KMS-11 (cell line): ENCODE results near the gene HPN.
"Not testable (repeated sequence)": the region's sequence is repeated elsewhere in the genome, so short reads cannot be mapped to it uniquely, and the experiment has no call there.

ENCODE experiments used
- H2AFZ ChIP-seq: fragments of 200-600 bp; sonication (generic); 2 replicates; pipeline ENCODE4 v1.6.1; 2016; ENCODE audit warnings: antibody characterized with exemption, mixed run types, low read depth
- H3K27ac ChIP-seq: fragments of 200-600 bp; sonication (generic); 2 replicates; pipeline ENCODE4 v1.6.1; 2016; ENCODE audit warnings: mild to moderate bottlenecking, mixed run types
- H3K27me3 ChIP-seq: fragments of 200-600 bp; sonication (generic); 2 replicates; pipeline ENCODE4 v1.6.1; 2017; ENCODE audit warnings: mild to moderate bottlenecking, low read depth, mixed run types, moderate library complexity; ENCODE audit not compliant: insufficient read depth
- H3K36me3 ChIP-seq: fragments of 200-600 bp; sonication (generic); 2 replicates; pipeline ENCODE4 v1.6.1; 2017; ENCODE audit warnings: mild to moderate bottlenecking, mixed run types; ENCODE audit not compliant: insufficient read depth
- H3K4me1 ChIP-seq: fragments of 200-600 bp; sonication (generic); 2 replicates; pipeline ENCODE4 v1.6.1; 2016; ENCODE audit warnings: mild to moderate bottlenecking, low read depth, mixed run types; ENCODE audit not compliant: poor library complexity, severe bottlenecking
- H3K4me2 ChIP-seq: fragments of 200-600 bp; sonication (generic); 2 replicates; pipeline ENCODE4 v1.7.0; 2016; ENCODE audit warnings: mild to moderate bottlenecking, mixed run types
- H3K4me3 ChIP-seq: fragments of 200-600 bp; sonication (generic); IDR thresholded peaks from 2 replicates; pipeline ENCODE4 v1.6.1; 2017; ENCODE audit warnings: low read depth, low read length, mixed read lengths; ENCODE audit not compliant: insufficient read depth
- H3K79me2 ChIP-seq: fragments of 200-600 bp; sonication (generic); 2 replicates; pipeline ENCODE4 v1.6.1; 2016; ENCODE audit warnings: low read depth, mixed run types; ENCODE audit not compliant: insufficient read depth
- H3K9ac ChIP-seq: fragments of 200-600 bp; sonication (generic); 2 replicates; pipeline ENCODE4 v1.6.1; 2016; ENCODE audit warnings: mild to moderate bottlenecking, mixed run types
- H4K20me1 ChIP-seq: fragments of 200-600 bp; sonication (generic); 2 replicates; pipeline ENCODE4 v1.6.1; 2016; ENCODE audit warnings: mild to moderate bottlenecking, mixed run types; ENCODE audit not compliant: insufficient read depth
- TF ChIP-seq, protein P1 (sequence below): fragments of 200-600 bp; sonication (generic); conservative IDR thresholded peaks from 2 replicates; pipeline ENCODE4 v1.6.1; 2017; ENCODE audit warnings: low read depth, mild to moderate bottlenecking, antibody characterized with exemption, low read length, moderate library complexity, mixed read lengths

Gene HPN

DNA sequence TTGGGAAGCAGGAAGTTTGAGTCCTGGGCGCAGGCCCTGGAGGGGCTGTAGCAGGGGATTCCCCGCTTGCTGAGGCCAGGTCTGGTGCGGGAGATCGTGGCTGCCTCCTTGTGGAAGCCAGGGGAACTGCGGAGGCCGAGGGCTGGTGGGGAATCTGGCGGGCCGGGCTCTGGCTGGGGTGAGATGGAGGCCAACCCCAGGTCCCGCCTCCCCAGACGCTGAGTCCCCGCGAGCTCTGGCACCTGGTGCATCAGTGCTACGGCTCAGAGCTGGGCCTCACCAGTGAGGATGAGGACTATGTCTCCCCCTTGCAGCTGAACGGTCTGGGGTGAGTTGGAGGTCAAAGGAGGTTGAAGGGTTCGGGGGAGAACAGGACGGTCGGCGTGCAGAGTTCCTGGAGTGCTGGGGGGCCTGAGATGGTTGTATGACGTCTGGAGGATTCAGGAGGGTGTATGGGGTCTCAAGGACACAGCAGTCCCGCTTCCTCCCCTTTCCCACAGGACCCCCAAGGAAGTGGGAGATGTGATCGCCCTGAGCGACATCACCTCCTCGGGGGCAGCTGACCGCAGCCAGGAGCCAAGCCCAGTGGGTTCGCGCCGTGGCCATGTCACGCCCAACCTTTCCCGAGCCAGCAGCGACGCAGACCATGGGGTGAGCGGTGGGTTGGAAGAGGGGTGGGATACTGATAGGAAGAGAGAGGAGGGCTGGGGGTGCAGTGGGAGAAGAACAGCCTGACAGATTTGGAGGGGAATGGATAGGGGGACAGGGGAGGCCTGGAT, 28.3 kb upstream of the HPN start:
- Histone ChIP-seq H3K36me3 (no peaks in the 10 kb centered on the region), H3K4me1 (no peaks in the 10 kb centered on the region), H3K79me2 (no peaks in the 10 kb centered on the region), H2AFZ (no peak overlapping the region), H4K20me1 (no peaks in the 10 kb centered on the region), H3K4me3 (no peak overlapping the region), H3K9ac (no peak overlapping the region), H3K27me3 (no peaks in the 10 kb centered on the region), H3K27ac (no peak overlapping the region), H3K4me2 (no peak overlapping the region)
- TF ChIP-seq, protein P1, sequence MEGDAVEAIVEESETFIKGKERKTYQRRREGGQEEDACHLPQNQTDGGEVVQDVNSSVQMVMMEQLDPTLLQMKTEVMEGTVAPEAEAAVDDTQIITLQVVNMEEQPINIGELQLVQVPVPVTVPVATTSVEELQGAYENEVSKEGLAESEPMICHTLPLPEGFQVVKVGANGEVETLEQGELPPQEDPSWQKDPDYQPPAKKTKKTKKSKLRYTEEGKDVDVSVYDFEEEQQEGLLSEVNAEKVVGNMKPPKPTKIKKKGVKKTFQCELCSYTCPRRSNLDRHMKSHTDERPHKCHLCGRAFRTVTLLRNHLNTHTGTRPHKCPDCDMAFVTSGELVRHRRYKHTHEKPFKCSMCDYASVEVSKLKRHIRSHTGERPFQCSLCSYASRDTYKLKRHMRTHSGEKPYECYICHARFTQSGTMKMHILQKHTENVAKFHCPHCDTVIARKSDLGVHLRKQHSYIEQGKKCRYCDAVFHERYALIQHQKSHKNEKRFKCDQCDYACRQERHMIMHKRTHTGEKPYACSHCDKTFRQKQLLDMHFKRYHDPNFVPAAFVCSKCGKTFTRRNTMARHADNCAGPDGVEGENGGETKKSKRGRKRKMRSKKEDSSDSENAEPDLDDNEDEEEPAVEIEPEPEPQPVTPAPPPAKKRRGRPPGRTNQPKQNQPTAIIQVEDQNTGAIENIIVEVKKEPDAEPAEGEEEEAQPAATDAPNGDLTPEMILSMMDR = peak; percentile 67

- Histone ChIP-seq H3K4me1 (no peaks in the 10 kb centered on the region), H3K9ac (no peak overlapping the region), H2AFZ (no peak overlapping the region), H4K20me1 (no peaks in the 10 kb centered on the region), H3K4me2 (no peak overlapping the region), H3K27ac (no peak overlapping the region), H3K36me3 (no peaks in the 10 kb centered on the region), H3K27me3 (no peaks in the 10 kb centered on the region), H3K4me3 (no peak overlapping the region), H3K79me2 (no peaks in the 10 kb centered on the region)
- TF ChIP-seq, protein P1 = no peak
Measured at GRCh38 chr19:35013820-35014754, 27.4 kb upstream of the HPN start.

GRCh38 chr19:35014774-35015173, 26.7 kb upstream of the HPN start:
- H3K36me3 ChIP-seq, H3K79me2 ChIP-seq, H3K9ac ChIP-seq, H3K27ac ChIP-seq, H3K27me3 ChIP-seq, H3K4me2 ChIP-seq, H2AFZ ChIP-seq, H3K4me1 ChIP-seq, H4K20me1 ChIP-seq, H3K4me3 ChIP-seq: not testable (repeated sequence)

DNA sequence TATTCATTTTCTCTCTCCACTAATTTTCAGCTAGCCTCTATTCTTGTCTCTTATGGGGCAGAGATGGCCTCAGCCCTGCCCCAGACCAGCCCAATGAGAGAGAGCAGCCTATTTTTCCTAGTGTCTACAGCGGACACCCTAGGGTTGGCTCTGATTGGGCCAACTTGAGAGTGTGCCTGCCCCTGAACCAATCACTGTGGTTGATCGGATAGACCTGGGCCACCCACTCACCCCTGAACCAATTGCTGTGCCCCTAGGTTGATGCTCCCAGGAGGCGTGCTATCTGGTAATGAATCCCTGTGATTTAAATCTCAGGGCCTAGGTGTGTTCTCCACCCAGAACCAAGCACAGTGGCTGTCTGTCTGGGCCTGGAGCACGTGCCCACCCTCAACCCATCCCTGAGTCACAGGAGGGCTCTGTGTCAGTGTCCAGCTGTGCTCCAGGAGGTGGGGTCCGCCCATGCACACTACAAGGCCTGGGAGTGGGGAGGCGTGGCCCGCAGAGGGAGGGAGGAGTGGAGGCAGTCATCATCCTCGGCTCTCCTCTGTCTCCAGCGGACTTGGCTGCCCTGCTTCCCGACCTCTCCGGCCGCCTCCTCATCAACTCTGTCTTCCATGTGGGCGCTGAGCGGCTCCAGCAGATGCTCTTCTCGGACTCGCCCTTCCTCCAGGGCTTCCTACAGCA, 26.1 kb upstream of the HPN start:
- Histone ChIP-seq H3K4me1 (no peaks in the 10 kb centered on the region), H3K79me2 (no peaks in the 10 kb centered on the region), H3K27ac (no peak overlapping the region), H4K20me1 (no peaks in the 10 kb centered on the region), H3K27me3 (no peaks in the 10 kb centered on the region), H3K4me3 (no peak overlapping the region), H3K4me2 (no peak overlapping the region), H3K9ac (no peak overlapping the region), H3K36me3 (no peaks in the 10 kb centered on the region), H2AFZ (no peak overlapping the region)
- TF ChIP-seq, protein P1 = no peak
